Inflammatory macrophage treated with lipopolysaccharide for 4 hours (primary cell): ENCODE measurements around the gene DNMT3B.
"Not testable (repeated sequence)": the region's sequence is repeated elsewhere in the genome, so short reads cannot be mapped to it uniquely, and the experiment has no call there.

Source experiments
- DNase-seq: peaks from one replicate; pipeline ENCODE4 v3.0.0-alpha.2; 2020

Gene DNMT3B

DNA sequence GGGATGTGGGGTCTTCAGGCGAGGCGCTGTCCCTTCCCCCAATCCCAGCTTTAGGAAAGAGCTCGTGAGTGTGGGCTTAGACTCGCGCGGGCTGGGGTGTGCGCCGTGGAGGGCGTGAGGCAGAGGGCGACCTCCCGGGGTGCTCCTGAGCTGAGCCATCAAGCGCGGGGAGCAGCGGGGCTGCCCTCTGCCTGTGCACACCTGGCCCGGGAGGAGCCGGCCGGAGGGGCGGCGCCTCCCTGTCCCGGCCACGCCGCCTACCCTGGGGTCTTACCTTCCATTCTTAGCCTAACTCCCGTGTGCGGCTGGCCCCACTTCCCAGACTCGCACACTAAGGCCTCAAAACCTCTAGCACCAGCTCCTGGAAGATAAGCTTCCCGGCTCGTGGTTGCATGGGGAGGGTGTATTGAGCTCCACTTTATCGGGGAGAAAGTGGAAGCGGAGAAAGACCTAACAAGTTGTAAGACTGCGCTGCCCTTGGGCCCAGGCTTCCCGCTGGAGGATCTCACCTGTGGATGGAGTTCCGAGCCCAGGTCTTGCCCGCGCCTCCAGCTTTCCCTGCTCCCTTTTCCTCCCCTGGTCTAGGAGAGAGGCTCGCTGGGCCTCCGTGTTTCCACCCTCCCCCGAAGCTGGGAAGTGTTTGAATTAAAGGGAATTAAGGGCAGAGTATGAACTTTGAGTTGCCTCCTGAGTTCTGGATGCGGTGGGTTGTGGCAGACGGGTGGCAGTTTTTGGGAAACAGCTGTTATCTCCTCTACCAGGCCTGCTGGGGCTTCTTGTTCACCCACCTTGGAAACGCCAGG is 1.2 kb downstream of the DNMT3B start:
- no peak for DNase-seq

DNA sequence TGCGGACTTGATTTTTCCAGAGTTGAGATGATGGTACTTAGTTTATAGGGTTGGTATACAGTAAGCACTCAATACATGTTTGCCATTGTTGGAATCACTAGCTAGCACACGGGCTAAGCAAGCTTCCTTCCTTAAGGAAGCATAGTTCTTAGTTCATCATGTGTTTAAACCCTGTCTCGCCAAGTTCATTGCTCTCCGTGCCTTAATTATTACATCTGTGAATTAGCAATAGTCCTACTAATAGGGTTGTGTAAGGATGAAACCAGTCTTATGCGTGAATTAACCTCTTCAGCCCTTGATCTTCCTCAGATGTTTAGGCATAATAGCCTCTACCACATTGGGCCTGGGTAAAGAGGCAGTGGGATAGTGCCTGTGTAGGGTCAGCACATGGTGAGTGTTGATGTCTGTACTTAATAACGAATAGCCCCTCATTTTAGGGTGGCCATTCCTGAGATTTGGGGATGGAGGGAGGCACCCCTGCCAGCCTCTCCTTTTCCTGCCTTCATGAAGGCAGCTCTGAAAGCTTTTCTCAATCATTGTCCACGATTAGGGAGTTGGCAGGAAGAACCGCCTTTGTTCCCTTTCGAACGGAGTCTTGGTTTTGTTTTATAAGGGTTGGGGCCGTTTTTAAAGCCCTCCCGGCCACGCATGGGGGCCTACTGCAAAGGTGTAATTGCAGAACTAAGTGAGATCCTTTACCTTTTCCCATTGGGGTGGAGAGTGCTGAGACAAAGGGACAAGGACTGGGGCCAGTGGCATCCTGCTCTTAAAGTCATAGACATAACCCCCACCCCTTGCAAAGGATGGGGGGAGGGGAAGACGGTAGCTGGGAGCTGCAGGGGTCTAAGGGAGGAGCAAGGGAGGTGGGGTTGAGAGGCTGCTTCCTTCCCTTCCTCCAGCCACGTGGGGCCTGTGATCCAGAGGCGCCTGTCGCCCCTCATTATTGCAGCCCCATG is 2.1 kb downstream of the DNMT3B start:
- DNase-seq: no peak

GRCh38 chr20:32765230-32765875 is 3.2 kb downstream of the DNMT3B start:
- not testable (repeated sequence) for DNase-seq

DNA sequence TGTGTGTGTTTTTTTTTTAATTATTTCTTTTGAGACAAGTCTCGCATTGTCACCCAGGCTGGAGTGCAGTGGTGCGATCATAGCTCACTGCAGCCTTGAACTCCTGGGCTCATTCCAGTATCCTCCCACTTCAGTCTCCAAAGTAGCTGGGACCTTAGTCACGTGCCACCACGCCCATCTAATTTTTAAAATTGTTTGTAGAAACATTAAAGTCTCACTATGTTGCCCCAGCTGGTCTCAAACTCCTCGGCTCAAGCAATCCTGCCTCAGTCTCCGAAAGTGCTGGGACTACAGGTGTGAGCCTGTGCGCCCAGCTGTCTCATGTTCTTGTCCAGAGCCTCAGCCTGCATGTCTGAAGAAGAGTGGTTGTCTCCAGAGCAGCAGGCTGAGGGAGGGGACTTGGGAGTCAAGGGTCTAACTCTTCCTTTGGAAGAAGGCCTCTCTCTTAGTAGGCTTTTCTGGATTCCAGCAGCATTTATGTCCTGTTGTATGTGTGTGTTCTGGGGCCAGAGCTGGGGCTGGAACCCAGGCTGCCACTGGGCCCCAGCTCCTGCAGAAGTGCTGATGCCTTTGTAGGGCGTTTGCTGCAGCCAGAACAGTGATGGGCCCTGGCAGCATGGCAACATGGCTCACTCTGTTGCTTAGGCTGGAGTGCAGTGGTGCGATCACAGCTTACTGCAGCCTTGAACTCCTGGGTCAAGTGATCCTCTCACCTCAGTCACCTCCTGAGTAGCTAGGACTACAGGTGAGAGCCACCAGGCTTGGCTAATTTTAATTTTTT is 5.4 kb downstream of the DNMT3B start:
- DNase-seq: no peak

DNA sequence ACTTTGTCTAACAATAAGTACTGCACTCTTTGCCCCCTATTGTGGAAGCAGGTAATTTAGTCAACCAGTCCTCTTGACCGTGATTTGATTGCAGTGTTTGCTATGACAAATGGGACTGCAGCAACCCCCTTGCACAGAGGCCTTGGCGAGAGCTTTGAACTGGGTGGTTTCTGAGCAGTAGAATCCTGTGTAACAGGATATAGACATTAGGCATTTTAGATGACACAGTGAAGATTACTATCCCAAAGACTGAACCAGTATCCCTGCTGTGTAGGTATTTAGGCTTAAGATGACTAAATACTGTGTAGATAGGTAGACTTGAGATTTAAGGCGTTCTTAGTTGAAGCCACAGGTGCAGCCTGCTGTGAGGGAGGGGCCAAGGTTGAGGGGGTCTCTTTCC is 9.9 kb downstream of the DNMT3B start:
- no peak for DNase-seq

GRCh38 chr20:32773223-32773622 is 11.0 kb downstream of the DNMT3B start:
- no peak for DNase-seq

- no peak for DNase-seq
Measured at GRCh38 chr20:32773855-32774254, 11.7 kb downstream of the DNMT3B start.

- DNase-seq: peak; percentile 14
Measured at GRCh38 chr20:32775336-32775991, 13.3 kb downstream of the DNMT3B start.

- DNase-seq: no peak
Measured at GRCh38 chr20:32777177-32777956, 15.2 kb downstream of the DNMT3B start.

- DNase-seq: no peak
Measured at GRCh38 chr20:32779500-32780211, 17.5 kb downstream of the DNMT3B start.

DNA sequence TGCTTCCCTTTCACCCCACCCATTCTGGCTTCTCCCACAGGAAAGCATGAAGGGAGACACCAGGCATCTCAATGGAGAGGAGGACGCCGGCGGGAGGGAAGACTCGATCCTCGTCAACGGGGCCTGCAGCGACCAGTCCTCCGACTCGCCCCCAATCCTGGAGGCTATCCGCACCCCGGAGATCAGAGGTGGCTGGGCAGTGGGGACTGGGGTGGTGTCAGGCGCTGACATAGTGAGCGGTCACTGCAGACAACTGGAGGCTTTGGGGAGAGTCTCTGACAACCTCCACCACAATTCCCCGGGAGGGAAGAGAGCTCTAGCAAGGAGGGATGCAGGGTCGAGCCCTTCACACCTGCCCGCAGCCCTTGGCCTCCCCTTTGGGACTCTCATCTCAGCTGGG is 18.1 kb downstream of the DNMT3B start:
- DNase-seq: no peak

- DNase-seq: no peak
Measured at GRCh38 chr20:32780749-32781655, 18.8 kb downstream of the DNMT3B start.

DNA sequence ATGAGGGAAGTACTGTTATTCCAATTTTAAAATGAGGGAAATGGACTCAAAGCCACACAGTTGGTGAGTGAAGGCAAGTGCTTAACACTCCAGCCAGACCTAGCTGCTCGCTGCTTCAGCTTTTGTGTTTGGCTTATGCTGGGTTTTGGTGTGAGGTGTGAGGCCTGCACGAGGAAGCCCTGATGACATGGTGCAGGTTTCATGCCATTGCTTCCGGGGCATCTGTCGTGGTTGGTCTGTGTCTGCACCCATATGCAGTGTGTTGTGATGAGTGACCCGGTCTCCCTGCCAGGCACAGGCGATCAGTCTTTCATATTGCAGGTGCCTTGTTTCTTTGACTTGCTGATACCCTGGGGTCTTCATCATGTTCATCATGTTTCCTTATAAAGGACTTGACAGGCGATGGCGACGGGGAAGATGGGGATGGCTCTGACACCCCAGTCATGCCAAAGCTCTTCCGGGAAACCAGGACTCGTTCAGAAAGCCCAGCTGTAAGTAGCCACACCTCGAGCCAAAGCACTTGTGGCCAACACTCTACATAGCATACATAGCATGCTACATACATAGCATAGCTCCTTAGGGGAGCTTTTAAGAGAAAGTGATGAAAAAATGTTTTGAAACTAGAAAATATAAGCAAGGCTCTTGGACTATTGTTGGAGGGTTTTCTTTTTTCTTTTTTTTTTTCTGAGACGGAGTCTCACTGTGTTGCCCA is 22.3 kb downstream of the DNMT3B start:
- DNase-seq: no peak

DNA sequence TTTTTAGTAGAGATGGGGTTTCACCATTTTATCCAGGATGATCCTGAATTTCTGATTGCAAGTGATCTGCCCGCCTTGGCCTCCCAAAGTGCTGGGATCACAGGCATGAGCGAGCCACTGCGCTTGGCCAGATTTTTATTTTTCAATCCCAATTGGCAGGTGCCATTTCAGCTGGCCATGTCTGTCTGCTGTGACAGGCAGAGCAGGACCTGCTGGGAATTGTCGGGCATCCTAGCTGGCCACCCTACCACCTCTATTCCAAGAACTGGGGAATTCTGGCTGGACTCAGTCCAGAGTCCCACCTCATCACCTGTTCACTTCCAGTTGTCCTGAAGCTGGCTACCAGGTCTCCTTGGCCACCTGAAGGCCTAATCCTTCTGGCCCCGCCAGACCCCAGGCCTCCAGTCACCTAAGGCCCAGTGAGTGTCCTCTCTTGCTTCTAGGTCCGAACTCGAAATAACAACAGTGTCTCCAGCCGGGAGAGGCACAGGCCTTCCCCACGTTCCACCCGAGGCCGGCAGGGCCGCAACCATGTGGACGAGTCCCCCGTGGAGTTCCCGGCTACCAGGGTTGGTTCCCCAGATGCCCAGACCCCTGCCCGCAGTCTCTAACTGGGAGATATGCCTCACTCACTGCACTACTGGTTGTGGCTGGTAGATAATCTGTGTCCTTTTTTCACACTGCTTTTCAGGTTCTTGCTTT is 24.0 kb downstream of the DNMT3B start:
- DNase-seq: no peak

GRCh38 chr20:32787168-32787567 is 25.0 kb downstream of the DNMT3B start:
- DNase-seq: no peak

- peak; percentile 63 for DNase-seq
Measured at GRCh38 chr20:32789896-32790750, 27.9 kb downstream of the DNMT3B start.

DNA sequence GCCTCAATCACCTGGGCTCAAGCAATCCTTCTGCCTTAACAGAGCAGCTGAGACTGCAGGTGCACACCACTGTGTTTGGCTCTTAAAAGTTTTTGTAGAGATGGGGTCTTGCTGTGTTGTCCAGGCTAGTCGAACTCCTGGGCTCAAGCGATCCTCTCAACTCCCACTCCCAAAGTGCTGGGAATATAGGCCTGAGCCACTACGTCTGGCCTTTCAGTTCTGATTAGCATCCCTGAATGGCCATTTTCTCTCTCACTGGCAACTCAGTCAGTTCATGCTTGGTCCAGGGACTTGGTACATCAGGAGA is 28.5 kb downstream of the DNMT3B start:
- no peak for DNase-seq
